Measurements from ENCODE around the gene CISTR.

DNA sequence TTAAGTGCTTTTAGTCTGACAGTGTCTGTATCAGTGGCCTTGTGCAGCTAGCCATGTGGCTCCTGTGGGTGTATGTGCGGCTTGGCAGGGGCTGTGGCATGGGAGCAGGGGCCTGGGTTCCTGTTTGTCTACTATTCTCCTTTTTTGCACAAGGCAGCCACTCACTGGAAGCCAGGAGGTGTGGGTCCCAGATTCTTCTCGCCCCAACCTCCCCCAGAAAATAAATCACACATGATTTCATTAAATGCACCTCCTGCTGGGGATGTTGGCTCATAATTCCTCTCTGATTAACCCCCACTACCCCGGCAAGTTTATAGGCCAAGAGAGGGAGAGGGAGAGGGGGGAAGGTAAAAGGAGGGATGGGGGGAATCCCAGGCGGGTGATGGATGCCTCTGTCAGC, 42.1 kb downstream of the CISTR start:
- TF ChIP-seq MAX (IDR thresholded peaks at IDR 0.05; ENCODE audit: insufficient read depth, insufficient read length) (no peak), POLR2AphosphoS5 (IDR thresholded peaks at IDR 0.05; ENCODE audit: insufficient read depth, low read depth, low read length) (no peak), POLR2A (IDR thresholded peaks at IDR 0.05; ENCODE audit: low read depth, low read length) (no peak), EZH2 (IDR thresholded peaks at IDR 0.05; ENCODE audit: borderline replicate concordance, low read depth, low read length, severe bottlenecking) (no peak)
- TF ChIP-seq, protein P1, sequence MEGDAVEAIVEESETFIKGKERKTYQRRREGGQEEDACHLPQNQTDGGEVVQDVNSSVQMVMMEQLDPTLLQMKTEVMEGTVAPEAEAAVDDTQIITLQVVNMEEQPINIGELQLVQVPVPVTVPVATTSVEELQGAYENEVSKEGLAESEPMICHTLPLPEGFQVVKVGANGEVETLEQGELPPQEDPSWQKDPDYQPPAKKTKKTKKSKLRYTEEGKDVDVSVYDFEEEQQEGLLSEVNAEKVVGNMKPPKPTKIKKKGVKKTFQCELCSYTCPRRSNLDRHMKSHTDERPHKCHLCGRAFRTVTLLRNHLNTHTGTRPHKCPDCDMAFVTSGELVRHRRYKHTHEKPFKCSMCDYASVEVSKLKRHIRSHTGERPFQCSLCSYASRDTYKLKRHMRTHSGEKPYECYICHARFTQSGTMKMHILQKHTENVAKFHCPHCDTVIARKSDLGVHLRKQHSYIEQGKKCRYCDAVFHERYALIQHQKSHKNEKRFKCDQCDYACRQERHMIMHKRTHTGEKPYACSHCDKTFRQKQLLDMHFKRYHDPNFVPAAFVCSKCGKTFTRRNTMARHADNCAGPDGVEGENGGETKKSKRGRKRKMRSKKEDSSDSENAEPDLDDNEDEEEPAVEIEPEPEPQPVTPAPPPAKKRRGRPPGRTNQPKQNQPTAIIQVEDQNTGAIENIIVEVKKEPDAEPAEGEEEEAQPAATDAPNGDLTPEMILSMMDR (IDR thresholded peaks at IDR 0.05; ENCODE audit: extremely low read depth in 1 of 2, insufficient read depth in 1 of 2, low read depth in 1 of 2, low read length in 2 of 2) = no peak

Data from endothelial cell of umbilical vein (primary cell).